ENCODE results near the gene PRCP. TPM values are rescaled to one million over a fixed set of nuclear protein-coding genes. Genes with fewer than 3 reads are reported as not detected.

The PRCP gene
- total RNA-seq, 1 experiment from 2014 or later, result 56.7 TPM

- H3K4me3 Mint-ChIP-seq, result no peak overlapping the region
These were observed 16.4 kb downstream of the PRCP start for GRCh38 chr11:82883853-82884252.

More at GRCh38 chr11:82883853-82884252, 16.4 kb downstream of the PRCP start:
- H4K5ac ChIP-seq (ENCODE audit: insufficient read length, low read depth, low read length), result no peak overlapping the region
- H2BK120ac ChIP-seq (ENCODE audit: low read depth, low read length, poor library complexity, severe bottlenecking), result no peak overlapping the region
- no peak overlapping the region for H2AK5ac ChIP-seq (ENCODE audit: insufficient read length, low read length)
- H3K27me3 Mint-ChIP-seq (ENCODE audit: low read depth), result no peaks in the 10 kb centered on the region; the same call in 1 of the 2 replicates
- no peak overlapping the region for H2BK5ac ChIP-seq (ENCODE audit: insufficient read length, low read length)
- no CpG with 5 or more reads among the region's 3 CpGs for WGBS (ENCODE audit: extremely low coverage, insufficient read length, low lambda C conversion rate)
- no peaks in the 10 kb centered on the region for H3K4me1 ChIP-seq (ENCODE audit: insufficient read depth, low read length)
- no peak overlapping the region for H3K18ac ChIP-seq (ENCODE audit: insufficient read length, low read depth, low read length)
- H3K4me1 Mint-ChIP-seq, result peaks cover 2 to 7% of the 10 kb centered on the region in 2 experiments; a peak in 2 of 4 replicates
- no peak overlapping the region for H4K8ac ChIP-seq (replicated peaks; ENCODE audit: insufficient read length, low read depth, low read length)
- no peak overlapping the region for H3K27ac ChIP-seq (ENCODE audit: insufficient read length, low read depth, low read length)
- no peak overlapping the region for H2BK12ac ChIP-seq (ENCODE audit: insufficient read length, low read depth, low read length)
- H3K79me1 ChIP-seq (ENCODE audit: insufficient read depth, low read depth, low read length, poor library complexity, severe bottlenecking), result no peaks in the 10 kb centered on the region
- no peak overlapping the region for H3K9ac ChIP-seq (ENCODE audit: extremely low read depth, insufficient read length, low read length)
- no peak overlapping the region for H3K4me2 ChIP-seq (ENCODE audit: insufficient read depth, insufficient read length, low read length)
- no peaks in the 10 kb centered on the region for H3K9me3 ChIP-seq (ENCODE audit: control insufficient read depth, low read depth, low read length)
- H3K27me3 ChIP-seq (ENCODE audit: insufficient read depth, low read length), result no peaks in the 10 kb centered on the region
- no peak overlapping the region for H3K56ac ChIP-seq (ENCODE audit: insufficient read length, low read depth, low read length)
- DNase-seq, result no peak
- no peaks in the 10 kb centered on the region for H3K23me2 ChIP-seq (ENCODE audit: insufficient read length, low read depth, low read length, poor library complexity, severe bottlenecking)
- no peak overlapping the region for H4K91ac ChIP-seq (ENCODE audit: insufficient read length, low read depth, low read length)
- no peak overlapping the region for H2BK15ac ChIP-seq (ENCODE audit: low read depth, low read length)
- H3K27ac Mint-ChIP-seq, result no peak overlapping the region
- no peak overlapping the region for H2BK20ac ChIP-seq (ENCODE audit: low read depth, low read length, poor library complexity, severe bottlenecking)
- H3K14ac ChIP-seq (ENCODE audit: insufficient read depth, low read length), result no peak overlapping the region
- no peak overlapping the region for H3K23ac ChIP-seq (ENCODE audit: insufficient read length, low read depth, low read length)
- H3K4ac ChIP-seq (ENCODE audit: low read depth, low read length), result no peak overlapping the region
- no peak overlapping the region for H3T11ph ChIP-seq (ENCODE audit: low read length)
- no peaks in the 10 kb centered on the region for H4K20me1 ChIP-seq (ENCODE audit: control insufficient read depth, insufficient read depth, insufficient read length)
- no peak for TF ChIP-seq CTCF (conservative IDR thresholded peaks at IDR 0.05)
- 0 out of 2 replicates have a peak, but pooled peaks cover 3% of the 10 kb centered on the region for H3K79me2 ChIP-seq (ENCODE audit: insufficient read depth, low read length)
- no peak overlapping the region for H2AFZ ChIP-seq (ENCODE audit: low read length)
- H3K36me3 Mint-ChIP-seq (ENCODE audit: insufficient read depth in 1 of 3, low read depth in 3 of 3), result peaks cover 27 to 37% (median 33%) of the 10 kb centered on the region in 3 experiments
- H3K9me3 Mint-ChIP-seq, result peaks cover 21 to 28% of the 10 kb centered on the region in 2 experiments
